CD1c-positive myeloid dendritic cell (primary cell): Measurements from ENCODE around the gene GCNT1.
"Not testable (repeated sequence)": the region's sequence is repeated elsewhere in the genome, so short reads cannot be mapped to it uniquely, and the experiment has no call there.

ENCODE experiments used
- DNase-seq: peaks from one replicate; pipeline ENCODE4 v3.0.0-alpha.2; 2016; ENCODE audit errors: extremely low spot score

GCNT1 gene

DNA sequence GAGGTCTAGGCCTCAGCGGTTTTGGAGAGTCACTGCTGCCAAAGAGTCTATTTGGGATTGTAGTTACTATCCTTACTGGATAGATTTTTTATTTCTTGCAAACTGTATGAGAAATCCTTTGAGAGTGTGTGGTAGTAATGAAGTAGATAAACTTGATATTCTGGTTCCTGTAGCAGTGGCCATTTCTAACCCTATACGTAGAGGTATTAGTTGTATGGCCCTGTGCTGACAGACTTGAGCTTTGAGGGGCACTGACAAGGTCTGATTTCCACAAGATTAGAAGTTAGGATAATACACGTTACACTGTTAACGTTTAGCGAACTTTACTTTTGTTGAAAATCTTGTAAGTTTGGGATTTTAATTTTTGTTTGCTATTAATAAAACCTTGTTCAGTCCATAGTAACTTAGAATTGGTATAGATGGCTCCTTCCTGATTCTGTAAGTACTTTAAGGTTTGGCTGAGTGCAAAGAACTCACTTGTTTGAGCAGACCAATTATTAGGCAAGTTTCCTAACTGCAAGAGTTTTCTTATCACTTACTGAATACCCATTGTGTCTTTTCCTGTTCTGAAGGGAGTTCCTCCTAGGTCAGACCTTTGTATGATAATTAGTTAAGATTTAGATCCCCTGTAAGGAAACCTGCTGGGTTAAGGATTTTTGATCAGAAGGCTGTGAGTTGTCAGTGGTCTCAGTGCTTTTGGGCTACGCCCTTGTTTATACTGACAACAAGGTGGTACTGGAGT, 31.4 kb downstream of the GCNT1 start:
- DNase-seq = no peak

DNA sequence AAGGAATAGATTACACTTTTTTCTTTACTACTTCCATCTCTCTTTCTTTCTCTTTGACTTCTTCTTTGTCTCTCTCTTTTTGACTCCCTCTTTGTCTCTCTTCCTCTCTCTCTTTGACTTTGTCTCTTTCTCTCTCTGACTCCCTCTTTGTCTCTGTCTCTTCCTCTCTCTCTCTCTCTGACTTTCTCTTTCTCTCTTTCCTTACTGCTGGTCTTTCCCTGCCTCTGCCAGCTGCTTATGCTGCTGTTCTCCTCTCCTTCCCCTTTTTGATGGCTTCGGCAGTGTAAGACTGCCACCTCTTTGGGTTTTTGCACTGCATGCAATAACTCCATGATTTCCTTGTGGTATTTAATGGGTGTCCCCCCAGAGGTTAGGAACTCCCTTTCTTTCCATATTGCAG, 32.1 kb downstream of the GCNT1 start:
- not testable (repeated sequence) for DNase-seq

DNA sequence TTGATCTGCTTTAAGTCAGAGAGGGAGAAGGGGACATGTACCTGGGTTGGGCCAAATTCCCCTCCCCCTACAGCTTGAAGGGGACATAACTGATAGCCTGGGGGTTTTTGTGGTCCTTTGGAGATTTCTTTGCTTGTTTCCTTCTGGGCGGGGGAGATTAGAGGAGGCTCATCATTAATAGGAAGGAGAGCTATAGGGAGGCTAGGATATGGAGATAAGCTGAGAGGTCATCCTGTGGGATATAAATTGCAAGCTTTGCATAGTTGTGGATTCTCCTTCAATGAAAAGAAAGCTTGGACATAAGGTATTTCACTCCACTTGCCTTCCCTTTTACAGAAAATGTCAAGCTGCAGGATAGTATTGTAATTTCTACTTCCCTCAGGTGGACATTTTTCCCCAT, 34.5 kb downstream of the GCNT1 start:
- not testable (repeated sequence) for DNase-seq

DNA sequence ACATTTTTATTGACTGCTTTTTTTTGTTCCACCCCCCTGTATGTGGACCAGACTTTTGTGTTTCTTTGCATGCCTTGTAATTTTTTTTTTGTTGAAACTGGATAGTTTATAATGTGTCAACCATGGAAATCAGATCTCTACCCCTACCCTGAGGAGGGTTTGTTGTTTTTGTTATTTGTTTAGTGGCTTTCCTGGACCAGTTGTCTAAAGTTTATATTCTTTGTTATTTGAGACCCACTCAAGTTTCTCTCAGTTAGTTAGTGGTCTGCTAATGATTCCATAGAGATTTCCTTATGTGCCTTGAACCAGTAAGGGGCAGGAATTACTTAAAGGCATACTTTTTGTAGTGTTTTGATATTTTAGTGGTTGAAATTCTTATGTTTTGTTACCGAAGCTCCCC, 41.1 kb downstream of the GCNT1 start:
- DNase-seq = no peak

DNA sequence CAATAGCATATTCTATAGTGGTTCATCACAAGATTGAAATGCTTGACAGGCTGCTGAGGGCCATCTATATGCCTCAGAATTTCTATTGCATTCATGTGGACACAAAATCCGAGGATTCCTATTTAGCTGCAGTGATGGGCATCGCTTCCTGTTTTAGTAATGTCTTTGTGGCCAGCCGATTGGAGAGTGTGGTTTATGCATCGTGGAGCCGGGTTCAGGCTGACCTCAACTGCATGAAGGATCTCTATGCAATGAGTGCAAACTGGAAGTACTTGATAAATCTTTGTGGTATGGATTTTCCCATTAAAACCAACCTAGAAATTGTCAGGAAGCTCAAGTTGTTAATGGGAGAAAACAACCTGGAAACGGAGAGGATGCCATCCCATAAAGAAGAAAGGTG, 43.8 kb downstream of the GCNT1 start:
- DNase-seq = no peak

DNA sequence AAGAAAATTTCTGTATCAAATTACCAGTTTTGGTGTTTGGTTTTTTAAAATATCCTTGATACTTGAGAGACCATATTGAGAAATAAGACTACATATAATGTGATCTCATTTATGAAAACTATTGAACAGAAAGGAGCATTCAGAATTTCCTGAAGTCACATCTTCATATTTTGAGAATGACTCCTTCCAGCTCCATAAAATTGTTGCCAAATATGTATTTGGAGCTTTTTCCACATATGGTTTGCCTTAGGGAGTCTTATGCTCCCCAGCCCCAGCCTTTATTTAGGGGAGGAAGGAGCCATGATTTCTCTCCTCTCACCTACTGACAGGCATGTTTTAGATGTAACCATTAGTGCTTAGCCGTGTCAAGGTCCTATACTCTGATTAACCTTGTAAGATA, 51.1 kb downstream of the GCNT1 start:
- DNase-seq = no peak

DNA sequence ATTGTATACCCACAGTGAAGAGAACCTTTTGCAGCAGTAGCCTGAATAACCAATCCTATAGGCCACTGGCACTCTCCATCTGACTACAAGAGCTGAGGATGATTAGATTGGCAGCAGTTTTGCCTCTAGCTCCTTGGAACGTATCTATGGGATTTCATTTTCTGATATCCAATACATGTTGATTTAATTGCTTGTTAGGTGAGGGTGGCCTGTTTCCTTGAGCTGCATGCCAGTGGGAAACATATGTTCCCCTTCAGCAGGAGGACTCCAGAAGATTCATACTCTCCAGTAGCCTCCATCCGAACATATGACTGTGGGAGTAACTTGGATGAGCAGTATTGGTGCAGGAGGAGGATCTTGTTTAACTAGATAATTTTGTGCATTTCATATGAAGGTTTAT, 51.5 kb downstream of the GCNT1 start:
- no peak for DNase-seq

DNA sequence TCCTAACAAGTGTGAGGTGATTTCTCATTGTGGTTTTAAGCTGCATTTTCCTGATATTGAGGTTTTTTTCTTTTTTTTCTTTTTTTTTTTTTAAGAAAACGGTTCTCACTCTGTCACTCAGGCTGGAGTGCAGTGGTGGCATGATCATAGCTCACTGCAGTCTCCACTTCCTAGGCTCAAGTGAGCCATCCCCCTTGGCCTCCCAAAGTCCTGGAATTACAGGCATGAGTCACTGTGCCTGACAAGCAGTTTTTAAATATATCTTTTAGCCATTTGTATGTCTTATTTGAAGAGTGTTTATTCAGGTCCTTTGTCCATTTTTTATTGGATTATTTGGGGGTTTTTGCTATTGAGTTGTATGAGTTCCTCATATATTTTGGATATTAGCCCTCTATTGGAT, 53.8 kb downstream of the GCNT1 start:
- DNase-seq = no peak

DNA sequence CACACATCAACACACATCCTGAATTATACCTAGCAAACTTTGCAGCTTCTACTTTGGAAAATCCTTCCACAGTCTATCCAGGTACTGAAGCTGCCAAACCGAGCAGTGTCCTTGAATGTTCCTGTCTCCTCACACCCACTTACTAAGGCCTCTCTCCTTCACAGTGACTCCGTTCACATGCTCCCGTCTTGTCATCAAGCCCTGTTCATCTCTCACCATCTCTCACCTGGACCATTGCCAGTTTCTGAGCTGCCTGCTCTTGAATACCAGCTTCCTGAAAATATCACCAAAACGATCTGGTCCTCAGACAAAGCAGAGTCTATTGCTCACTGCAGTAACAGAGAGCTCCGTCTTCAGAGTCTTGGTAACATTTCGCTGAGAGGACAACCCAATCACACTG, 57.4 kb downstream of the GCNT1 start:
- DNase-seq = peak; percentile 22

DNA sequence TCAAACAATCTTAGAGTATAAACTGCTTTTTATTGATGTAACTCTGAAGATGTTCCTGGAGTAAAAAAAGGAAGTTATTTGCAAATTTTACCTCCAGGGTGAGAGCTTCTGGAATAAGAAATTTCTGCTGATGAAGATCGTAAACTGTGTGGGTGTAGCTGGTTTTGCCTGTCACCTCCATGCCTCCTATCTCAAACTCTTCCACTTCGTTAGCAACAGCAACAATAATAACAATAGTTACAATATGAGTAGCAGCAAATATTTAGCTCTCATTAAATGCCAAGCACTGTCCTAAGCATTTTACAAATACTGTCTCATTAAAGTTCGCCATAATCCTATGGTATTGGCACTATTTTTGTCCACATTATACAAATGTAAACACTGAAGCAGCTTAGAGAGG, 57.9 kb downstream of the GCNT1 start:
- peak; percentile 15 for DNase-seq

DNA sequence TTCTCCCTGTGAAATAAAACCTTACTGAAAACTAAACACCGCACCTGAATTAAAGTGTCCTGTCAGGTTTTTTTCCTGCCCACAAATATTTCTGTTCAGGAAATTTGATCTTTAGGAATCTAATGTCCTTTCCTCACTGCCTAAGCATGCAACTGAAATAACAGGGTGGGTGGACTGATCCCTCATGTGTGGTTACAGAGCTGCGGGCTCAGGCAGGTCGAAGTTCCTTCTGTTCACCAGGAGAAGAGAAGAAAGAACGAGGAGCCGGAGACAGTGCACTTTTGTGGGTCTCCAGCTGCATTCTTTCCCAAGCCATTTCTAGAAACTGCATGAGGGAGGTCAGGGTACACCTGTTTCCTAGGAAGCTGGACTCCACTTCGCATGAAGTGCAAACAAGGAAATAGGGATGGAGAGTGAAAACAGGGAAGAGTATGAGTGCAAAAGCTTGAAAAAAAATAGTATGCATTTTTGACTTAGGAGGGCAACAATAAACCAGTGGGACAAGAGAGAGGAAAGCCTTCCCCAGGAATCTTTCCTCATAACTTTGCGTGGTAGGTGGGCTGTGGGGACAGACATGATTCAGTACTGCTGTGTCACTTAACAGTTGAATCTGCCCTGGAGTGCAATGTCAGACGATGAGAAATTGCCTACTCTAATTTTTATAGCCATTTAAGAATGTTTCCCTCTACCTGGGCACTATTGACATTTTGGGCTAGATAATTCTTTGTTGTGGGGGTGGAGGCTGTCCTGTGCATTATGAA, 60.3 kb downstream of the GCNT1 start:
- DNase-seq = no peak

DNA sequence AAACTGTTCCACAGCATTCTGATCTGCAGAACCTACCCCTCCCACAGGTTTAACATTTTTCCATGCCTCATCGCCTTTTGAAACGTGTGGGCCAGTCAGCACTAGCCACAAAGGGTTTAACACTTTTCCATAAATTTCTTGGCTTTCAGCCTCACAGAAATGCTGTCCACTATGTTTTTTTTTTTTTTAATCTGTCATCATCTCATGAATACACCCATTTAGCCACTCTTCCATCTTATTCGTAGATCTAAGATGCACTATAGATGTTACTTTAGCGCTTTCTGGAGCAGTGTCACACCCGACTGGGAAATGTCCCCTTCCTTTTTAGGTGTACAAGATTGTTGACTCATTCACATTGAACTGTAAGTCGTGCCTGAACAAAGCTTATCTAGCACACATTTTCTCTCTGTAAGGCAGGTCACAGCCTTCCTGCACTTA, 62.3 kb downstream of the GCNT1 start:
- no peak for DNase-seq

DNA sequence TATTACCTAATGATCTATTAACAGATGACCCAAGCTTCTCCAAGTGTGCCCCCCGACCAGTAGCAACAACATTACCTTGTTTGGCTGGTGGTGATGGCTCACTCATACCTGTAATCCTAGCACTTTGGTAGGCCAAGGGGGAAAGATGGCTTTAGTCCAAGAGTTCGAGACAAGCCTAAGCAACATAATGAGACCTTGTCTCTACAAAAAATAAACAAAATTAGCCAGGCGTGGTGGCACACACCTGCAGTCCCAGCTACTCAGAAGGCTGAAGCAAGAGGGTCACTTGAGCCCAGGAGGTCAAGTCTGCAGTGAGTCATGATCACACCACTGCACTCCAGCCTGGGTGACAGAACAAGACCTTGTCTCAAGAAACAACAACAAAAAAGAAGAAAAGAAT, 62.9 kb downstream of the GCNT1 start:
- no peak for DNase-seq

DNA sequence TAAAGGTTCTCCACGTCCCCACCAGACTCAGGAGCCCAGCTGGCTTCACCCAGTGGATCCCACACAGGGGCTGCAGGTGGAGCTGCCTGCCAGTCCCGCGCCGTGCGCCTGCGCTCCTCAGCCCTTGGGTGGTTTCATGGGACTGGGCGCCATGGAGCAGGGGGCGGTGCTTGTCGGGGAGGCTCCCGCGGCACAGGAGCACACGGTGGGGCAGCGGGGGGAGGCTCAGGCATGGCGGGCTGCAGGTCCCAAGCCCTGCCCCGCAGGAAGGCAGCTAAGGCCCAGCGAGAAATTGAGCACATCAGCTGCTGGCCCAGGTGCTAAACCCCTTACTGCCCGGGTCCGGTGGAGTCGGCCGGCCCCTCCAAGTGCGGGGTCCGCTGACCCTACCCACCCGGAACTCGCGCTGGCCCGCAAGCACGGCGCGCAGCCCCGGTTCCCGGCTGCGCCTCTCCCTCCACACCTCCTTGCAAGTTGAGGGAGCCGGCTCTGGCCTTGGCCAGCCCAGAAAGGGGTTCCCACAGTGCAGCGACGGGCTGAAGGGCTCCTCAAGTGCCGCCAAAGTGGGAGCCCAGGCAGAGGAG, 64.7 kb downstream of the GCNT1 start:
- not testable (repeated sequence) for DNase-seq

DNA sequence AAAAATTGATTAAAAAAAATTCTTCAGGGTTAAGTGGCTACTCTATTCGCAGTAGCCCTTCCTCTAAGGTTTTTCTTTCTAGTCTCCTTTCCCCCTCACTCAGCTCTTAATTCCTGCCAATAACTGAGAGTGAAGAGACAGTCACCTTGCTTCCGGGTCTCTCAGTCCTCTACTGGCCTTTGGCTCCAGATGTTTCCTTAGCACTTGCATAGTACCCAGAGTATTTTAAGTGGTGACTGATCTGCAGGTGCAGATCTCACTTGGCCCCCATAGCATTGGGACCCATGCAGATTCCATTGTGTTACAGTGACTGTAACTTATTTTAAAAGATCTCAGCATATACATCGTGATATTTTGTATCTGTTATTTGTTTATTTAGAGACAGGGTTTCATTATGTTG, 66.2 kb downstream of the GCNT1 start:
- DNase-seq = no peak

DNA sequence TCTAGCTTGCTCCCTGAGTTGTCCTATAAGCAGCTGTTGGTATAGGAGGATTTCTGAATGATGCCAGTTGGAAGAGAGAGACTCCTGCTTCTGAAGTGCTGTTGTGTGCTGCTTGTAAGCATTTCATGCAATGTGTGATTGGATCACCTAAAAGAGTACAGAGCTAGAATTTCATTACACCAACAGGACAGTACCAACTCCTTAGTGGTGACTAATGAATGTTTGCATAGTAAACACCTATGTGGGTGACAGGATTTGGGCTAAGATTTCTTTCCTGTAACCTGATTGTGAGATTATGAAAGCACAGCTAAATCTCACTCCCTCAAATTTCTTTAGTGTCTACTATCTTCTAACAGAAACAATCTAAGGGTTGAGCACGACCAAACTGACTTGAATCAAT, 67.0 kb downstream of the GCNT1 start:
- DNase-seq = no peak

DNA sequence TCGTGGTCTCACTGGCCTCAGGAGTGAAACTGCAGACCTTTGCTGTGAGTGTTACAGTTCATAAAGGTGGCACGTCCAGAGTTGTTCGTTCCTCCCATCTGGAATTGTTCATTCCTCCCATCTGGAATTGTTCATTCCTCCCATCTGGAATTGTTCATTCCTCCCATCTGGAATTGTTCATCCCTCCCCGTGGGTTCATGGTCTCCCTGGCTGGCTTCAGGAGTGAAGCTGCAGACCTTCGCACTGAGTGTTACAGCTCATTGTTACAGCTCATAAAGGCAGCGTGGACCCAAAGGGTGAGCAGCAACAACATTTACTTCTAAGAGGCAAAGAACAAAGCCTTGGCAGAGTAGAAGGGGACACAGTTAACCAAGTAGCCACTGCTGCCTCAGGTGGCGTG, 69.1 kb downstream of the GCNT1 start:
- DNase-seq = no peak

DNA sequence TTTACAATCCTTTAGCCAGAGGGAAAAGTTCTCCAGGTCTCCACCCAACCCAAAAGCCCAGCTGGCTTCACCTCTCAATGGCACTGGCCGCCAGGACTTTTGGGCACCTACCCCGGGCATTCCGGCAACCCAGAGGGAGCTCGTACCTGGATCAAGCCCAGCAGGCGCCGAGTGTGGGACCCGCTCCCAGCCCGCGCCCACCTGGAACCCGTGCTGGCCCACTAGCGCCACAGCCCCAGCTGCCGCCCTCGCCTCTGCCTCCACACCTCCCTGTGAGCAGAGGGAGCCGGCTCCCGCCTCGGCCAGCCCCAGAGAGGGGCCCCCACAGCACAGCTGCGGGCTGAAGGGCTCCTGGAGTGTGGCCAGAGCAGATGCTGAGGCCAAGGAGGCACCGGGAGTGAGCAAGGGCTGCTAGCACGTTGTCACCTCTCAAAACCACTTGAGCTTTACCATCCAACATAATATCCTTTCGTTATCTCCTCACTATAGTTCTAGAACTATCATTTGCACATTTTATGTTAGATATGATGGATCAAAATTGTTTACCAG, 69.7 kb downstream of the GCNT1 start:
- no peak for DNase-seq

DNA sequence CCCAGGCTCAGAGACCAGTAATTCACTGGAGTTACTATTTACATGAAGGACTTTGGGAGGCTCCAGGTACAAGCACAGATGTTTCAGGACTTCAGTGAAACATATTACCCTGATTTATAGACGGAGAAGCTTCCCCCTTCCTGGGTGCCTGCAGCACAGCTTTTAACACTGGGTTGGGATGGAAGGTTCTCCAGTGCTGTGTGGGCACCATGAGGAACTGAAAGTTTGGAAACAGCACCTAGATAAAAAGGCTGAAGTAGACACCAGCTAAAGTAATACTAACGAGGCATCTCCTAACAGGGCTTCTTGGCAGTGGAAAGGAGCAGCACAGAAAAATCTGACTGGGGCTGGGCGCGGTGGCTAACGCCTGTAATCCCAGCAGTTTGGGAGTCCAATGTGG, 70.7 kb downstream of the GCNT1 start:
- DNase-seq = peak; percentile 68

DNA sequence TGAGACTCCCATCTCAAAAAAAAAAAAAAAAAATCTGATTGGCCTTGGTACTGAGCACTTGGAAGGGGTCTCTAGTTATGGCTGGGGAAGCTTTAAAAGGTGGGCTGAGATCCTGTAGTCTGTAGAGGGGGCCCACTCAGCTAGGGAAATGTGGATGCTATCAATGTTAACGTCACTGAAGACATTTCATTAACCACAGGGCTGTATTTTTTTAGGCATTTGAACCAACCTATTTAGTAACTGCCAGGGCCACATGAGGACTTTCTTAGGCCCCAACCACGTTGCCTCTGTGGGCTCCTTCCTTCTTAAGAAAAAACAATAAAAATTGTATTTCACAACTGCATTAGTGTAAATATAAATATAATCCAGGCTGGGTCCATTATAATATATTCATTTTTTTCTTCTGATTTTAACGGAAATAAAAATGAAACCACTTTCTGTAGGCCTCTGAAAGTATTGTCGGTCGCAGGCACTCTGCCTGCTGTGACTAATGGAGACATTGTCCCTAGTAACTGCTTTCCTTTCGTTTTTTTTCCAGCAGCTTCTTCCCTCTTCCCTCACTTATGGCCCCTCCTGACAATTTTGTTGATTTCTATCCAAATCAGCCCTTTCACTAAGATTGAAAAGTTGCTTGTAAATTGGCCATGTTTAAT, 71.6 kb downstream of the GCNT1 start:
- no peak for DNase-seq

DNA sequence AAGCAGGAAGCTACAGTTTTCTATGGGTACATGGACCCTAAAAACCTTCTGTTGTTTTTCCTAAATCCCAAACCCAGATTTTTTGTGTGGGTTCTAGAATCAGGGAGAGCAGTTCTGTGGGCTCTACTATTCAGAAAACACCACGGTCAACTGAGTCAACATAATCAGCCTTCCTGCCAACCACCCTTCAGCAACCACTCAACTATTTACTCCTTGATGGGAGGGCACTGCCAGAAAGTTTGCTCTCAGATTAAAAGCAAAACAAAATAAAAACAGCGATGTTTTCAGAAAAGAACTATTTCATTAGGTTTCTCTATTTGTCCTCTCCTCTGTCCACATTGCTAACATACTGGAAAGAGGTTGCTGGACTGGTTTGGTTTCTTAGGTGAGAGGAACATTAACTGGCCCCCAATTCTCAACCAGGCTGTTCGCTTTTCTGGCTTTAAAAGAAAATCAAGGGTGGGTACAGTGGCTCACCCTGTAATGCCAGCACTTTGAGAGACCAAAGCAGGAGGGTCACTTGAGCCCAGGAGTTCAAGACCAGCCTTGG, 72.3 kb downstream of the GCNT1 start:
- DNase-seq = no peak

DNA sequence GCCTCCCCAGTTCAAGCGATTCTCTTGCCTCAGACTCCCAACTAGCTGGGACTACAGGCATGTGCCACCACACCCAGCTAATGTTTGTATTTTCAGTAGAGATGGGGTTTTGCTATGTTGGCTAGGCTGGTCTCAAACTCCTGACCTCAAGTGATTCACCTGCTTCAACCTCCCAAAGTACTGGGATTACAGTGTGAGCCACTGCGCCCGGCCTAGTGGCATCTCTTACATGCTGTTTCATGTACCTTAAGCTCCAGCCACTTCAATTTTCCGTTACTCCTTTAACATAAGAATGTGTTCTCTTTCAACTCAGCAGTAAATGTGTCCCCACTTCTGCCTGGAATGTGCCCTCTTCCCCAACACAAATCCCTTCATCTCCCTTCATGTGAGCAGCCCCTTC, 73.9 kb downstream of the GCNT1 start:
- DNase-seq = not testable (repeated sequence)
